Stimulated activated CD4-positive, alpha-beta T cell treated with anti-CD3 and anti-CD28 coated beads, Interleukin-15, amount 100 ng/mL, for 24 hours (primary cell): Measurements from ENCODE around the gene KRT16.
"Not testable (repeated sequence)": the region's sequence is repeated elsewhere in the genome, so short reads cannot be mapped to it uniquely, and the experiment has no call there.

ENCODE experiments used
- DNase-seq: peaks from one replicate; pipeline ENCODE4 v3.0.0-alpha.2; 2020

The KRT16 gene

DNA sequence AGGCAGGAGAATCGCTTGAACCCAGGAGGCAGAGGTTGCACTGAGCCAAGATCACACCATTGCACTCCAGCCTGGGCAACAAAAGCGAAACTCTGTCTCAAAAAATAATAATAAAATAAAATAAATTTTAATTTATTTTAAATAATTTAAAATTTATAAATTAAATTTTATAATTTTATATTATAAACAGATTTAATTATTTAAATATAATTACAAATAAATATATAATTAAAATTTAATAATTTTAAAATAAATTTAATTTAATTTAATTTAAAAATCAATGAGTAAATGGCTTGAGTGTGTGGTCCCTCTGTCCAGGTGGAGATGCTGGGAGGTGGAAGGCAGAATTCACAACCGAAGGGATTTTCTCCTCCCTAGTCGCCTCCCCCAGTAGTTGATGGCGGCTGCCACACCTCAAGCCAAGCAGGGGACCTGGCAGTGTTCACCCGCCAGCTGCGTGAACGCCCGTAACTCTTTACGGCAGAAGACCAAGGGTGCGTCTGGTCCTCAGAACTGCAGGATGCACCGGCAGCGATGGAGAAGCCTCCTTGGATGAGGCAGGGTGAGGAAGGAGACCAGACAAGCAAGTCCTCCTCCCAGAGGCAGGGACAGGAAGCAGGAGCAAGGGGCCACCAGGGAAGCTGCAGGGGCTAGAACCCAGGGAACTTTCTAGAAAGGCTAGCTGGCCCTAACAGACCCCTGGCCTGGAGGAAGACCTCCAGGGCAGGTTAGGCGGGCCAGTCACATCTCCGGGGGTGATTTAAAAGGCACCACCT, 34.7 kb upstream of the KRT16 start:
- DNase-seq, result no peak

GRCh38 chr17:41642252-41643156, 29.9 kb upstream of the KRT16 start:
- DNase-seq, result no peak

DNA sequence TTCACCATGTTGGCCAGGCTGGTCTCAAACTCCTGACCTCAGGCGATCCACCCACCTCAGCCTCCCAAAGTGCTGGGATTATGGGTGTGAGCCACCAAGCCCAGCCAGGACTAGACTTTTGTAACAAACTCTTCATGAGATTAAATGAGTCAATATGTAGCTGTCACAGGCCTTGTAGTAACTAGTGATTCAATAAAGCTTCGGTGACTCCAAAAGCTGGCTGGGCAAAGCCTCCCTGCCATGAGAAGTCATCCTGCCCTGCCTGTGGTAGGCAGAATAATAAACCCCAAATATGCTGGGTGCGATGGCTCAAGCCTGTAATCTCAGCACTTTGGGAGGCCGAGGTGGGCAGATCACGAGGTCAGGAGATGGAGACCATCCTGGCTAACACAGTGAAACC, 28.0 kb upstream of the KRT16 start:
- not testable (repeated sequence) for DNase-seq

- DNase-seq, result no peak
Observed at GRCh38 chr17:41639492-41640473, 27.2 kb upstream of the KRT16 start.

GRCh38 chr17:41638941-41639340, 26.4 kb upstream of the KRT16 start:
- no peak for DNase-seq

- no peak for DNase-seq
Observed at GRCh38 chr17:41638194-41638593, 25.6 kb upstream of the KRT16 start.

DNA sequence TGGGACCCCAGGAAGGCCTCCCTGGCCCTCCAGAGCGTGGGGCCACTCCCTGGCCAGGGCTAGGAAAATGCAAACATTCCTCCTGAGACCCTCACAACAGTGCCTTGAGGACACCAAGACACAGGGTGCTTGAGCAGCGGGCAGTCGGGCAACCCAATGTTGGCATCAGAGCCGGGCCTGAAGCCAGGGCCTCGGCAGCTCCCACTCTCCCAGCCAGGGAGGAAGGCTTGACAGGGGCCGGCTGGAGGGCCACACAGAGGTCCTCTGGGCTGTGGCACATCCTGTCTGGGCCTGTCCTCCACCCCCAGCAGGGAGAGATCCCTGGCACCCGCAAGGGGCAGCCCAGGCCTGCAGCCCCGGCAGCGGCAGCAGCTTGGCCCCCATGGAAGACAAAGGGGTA, 24.1 kb upstream of the KRT16 start:
- no peak for DNase-seq

DNA sequence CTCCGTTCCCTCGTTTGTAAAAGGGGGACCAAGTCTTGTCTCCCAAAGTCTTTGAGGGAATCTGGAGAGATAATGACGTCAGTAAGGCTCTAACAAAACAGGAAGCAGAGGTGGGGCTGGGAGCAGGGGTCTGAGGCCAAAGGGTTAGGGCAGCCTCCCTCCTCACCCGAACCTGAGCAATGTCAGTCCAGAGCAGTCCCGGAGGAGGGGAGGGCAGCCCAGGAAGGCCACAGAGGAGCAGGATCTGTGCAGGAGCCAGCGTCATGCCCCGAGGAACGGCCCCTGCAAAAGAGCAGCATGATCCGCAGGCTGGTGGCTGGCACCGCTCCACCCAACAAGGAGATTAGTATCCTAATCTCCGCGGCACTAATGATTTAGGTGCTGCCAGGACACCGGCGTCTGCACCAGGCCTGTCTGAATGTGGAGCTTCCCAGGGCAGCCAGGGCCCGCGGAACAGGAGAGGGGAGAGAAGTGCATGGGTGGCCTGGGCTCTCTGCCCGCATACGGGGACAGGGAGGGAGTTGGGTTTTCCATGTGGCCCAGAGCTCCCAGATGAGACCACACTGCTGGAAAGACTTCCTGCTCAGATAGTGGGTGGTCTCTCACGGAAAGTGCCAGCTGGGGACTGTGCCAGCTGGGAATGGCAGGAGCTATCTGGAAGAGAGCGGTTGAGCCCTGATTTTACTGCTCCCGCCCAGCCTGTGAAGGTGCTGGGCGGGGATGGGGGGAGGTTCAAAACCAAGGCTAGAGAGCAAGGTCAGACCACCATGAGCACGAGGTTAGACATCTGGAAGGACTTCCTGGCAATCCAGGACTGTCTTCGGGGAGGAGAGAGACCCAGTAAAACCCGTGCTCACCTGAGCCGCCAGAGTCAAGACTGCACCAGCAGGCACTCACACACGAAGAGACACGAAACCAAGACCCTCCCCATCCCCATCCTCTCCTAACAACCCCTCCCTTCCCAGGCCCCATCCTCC, 22.8 kb upstream of the KRT16 start:
- DNase-seq, result no peak

GRCh38 chr17:41634639-41635038, 22.1 kb upstream of the KRT16 start:
- no peak for DNase-seq

DNA sequence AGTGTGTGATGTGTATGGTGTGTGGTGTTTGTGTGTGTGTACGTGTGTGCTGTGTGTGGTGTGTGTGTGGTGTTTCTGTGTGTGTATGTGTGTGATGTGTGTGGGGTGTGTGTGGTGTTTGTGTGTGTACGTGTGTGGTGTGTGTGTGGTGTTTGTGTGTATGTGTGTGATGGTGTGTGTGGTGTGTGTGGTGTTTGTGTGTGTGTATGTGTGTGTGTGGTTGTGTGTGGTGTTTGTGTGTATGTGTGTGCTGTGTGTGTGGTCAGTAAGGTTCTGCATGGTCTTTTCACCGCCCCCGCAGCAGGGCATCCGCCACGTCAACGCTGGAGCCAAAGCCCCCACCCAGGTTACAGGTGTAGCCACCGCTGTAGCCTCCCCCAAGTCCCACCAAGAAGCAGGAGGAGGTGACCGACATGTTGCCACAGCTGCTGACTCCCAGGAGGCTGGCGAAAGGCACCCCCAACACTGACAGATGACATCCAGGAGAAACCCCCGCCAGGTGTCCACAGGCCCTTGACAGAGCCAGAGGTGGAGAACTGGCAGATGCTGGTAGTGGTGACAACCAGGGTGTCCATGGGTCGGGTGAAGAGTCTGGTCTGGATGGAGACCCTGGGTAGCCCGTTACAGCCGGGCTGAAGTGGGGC, 21.1 kb upstream of the KRT16 start:
- no peak for DNase-seq

DNA sequence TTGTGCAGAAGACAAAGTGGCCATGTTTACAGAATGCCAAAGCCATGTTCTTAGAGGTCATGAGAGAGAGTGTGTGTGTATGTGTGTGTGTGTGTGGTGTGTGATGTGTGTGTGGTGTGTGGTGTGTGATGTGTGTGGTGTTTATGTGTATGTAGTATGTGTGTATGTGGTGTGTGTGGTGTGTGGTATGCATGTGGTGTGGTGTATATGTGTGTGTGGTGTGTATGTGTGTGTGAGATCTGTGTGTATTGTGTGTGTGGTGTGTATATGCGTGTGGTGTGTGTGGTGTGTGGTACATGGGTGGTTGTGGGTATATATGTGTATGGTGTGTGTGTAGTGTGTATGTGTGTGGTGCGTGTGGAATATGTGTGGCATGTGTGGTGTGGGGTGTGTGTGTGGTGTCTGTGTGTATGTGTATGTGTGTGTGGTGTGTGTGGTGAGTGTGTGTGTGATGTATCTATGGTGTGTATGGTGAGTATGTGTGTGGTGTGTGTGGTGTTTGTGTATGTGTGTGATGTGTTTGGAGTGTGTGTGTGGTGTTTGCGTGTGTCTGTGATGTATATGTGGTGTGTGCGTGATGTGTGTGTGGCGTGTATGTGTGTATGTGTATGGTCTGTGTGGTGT, 20.0 kb upstream of the KRT16 start:
- no peak for DNase-seq

DNA sequence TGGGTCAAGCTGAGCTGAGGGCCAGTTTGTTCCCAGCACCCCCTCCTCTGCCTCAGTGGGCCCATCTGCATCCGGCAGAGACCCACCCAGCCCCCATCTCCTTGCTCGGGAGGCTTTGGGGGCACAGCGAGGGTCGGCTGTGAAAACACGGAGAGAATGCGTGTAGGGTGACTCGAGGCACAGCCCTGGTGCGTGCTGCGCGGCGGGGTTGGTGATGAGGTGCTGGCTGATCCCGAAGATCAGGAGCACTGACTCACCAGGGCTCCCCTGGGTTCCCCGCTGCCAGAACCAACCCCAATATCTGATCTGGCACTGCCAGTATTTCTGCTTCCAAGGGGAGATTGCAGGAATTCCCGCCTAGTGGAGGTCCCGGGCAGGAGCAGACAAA, 19.3 kb upstream of the KRT16 start:
- no peak for DNase-seq

DNA sequence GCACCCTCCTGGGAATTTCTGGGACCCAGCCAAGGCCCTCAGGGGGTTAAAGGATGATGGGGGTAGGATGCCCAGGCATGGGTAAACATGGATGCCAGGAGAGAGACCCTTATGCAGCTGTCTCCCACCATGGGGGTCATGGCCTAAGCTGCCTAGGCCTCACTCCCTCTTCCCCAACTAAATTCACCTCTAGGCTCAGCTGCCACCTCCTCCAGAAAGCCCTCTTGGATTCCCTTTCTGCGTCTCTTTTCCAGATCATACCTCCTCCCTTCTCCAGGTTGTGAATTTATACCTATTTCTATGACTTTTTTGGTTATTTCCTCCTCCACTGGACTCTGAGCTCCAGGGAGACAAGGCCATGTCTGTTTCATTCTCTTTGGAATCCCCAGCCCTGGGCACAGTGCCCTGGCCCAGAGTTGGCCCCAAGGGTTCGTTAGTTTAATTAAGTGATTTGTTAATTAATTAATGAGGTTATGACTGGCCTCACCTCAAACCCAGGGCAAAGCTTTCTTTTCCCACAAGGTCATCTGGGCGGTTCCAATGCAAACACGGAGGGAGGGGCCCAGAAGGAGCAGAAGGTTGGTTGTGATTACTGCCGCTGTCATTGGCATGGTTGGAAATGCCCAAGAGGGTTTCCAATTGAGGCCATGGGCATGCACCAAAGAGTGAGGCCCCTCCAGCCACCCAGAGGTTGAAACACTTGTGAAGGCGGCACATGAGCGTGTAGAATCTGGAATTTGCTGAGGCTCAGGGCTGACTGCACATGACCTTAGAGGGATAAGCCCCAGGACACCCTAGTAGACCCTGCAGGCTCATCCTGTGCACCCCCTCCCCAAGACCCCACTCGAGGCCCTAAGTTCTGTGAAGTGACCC, 18.7 kb upstream of the KRT16 start:
- no peak for DNase-seq

- DNase-seq, result no peak
Observed at GRCh38 chr17:41629826-41630670, 17.5 kb upstream of the KRT16 start.

DNA sequence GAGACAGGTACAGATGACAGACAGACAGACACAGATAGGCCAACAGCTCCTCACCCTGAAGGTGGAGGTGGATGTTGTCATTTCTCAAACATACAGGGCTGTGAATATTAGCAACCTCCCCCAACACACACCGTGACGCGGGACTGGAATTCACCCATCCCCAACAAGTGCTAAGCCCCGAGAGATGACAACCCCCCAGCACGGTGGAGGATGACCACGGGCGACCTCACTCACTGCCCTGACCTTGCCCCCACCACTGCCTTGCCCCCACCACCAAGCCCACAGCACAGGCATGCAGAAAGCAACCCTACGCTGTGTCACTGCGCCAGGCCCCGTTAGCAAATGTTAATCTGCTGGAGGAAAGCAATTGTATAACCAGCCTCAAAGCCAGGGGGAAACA, 16.7 kb upstream of the KRT16 start:
- DNase-seq, result no peak

DNA sequence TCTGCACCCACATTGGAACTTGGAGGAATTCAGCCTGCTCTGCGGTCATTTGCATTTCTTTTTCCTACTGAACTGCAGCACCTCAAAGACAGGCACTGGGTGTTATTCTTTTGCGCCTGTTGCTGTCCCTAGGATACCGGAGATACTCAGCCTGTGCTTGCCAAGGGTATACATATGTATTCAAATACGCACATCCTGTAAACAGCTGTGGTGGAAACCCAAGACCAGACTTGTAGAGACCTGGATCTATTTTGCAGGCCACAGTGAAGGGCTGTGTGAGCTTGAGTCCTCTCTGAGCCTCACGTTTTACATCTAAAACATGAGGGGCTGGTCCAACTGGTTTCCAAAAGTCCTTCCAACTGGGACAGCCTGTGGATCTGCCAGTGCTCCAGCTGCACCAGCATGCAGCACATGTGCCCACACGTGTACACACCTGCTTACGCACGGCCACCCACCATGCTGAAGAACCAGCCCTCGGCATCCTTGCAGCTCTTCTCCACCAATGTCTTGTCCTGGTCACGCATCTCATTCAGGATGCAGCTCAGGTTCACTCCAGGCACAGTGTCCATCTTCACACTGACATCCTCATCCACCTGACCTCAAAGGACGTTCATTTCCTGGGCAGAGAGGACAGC, 16.2 kb upstream of the KRT16 start:
- not testable (repeated sequence) for DNase-seq

DNA sequence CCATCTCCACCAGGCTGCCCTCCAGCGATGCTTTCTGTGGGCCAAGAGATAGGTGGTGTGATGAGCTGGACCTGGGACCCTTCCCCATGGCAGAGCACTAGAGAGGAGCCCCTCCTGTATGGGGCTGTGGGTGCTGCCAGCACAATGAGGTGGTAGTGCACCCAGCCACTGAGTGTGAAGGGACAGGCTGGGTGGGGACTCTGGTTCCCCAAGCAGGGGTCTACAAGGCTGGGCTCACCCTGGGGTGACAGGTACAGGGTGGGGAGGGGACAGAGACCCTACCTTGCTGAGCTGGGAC, 15.5 kb upstream of the KRT16 start:
- not testable (repeated sequence) for DNase-seq

DNA sequence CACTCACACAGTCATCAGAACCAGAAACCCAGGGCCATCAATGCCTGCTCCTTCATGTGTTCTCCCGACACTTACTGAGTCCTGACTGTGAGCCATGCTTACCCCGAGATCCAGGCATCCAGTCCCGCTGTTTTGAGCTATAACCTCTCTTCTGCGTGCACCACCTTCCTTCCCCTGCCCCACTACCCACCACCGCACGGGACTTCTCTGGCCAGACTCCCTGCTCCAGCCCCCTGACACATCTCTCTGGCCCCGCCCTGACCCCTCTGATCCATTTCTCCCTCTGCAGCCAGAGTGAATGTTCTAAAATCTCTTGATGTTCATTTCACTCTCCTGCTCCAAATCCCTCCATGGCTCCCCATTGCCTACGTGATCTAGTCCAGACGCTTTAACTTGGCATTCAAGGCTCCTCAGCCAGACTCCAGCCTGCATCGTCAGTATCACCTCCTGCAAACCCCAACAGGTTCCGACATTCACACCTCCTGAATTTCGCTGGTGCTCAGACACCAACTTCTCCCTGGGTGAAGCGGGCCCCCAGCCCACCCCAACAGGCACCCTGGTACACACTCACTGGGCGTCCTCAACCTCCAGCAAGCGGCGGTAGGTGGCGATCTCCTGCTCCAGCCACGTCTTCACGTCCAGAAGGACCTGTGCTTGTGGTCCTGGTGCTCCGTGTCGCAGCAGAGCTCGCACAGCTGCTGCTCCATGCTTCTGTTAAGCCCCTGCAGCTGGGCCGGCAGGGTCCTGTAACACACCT, 14.9 kb upstream of the KRT16 start:
- no peak for DNase-seq
